Osteoblast (primary cell): ENCODE results near the gene DLL4. TPM values are rescaled to one million over a fixed set of nuclear protein-coding genes. Genes with fewer than 3 reads are reported as not detected.
A peak's percentile ranks its signal among the peaks of the same experiment; 100 is the strongest.

ENCODE experiments used
- DNase-seq: peaks from one replicate; pipeline ENCODE4 v3.0.0; 2011; ENCODE audit warnings: low spot score, mixed read lengths; ENCODE audit not compliant: insufficient read length; ENCODE audit errors: missing footprints
- H2AFZ ChIP-seq: 2 replicates; pipeline ENCODE4 v1.6.0; 2011; ENCODE audit warnings: mild to moderate bottlenecking, low read length
- H3K27ac ChIP-seq: 2 replicates; pipeline ENCODE4 v1.5.1; 2011; ENCODE audit warnings: mild to moderate bottlenecking, low read depth, low read length, moderate library complexity
- H3K27me3 ChIP-seq: 2 replicates; pipeline ENCODE4 v1.6.0; 2012; ENCODE audit warnings: mild to moderate bottlenecking, control low read depth, inconsistent platforms, low read length, moderate library complexity; ENCODE audit not compliant: insufficient read depth
- H3K36me3 ChIP-seq: 2 replicates; pipeline ENCODE4 v1.5.1; 2011; ENCODE audit warnings: mild to moderate bottlenecking, low read length, control low read depth, moderate library complexity; ENCODE audit not compliant: insufficient read depth
- H3K4me1 ChIP-seq: 2 replicates; pipeline ENCODE4 v1.5.1; 2011; ENCODE audit warnings: mild to moderate bottlenecking, low read length, control low read depth, moderate library complexity; ENCODE audit not compliant: insufficient read depth
- H3K4me2 ChIP-seq: 2 replicates; pipeline ENCODE4 v1.6.0; 2011; ENCODE audit warnings: mild to moderate bottlenecking, low read length; ENCODE audit not compliant: insufficient read depth
- H3K4me3 ChIP-seq: fragments of 200-600 bp; sonication (generic); 3 replicates; pipeline ENCODE4 v1.5.1; 2012; ENCODE audit warnings: mild to moderate bottlenecking, low read length, inconsistent platforms; ENCODE audit not compliant: insufficient read depth
- H3K79me2 ChIP-seq: 2 replicates; pipeline ENCODE4 v1.6.0; 2012; ENCODE audit warnings: mild to moderate bottlenecking, low read length, control low read depth, inconsistent platforms; ENCODE audit not compliant: insufficient read depth
- H3K9me3 ChIP-seq: 2 replicates; pipeline ENCODE4 v1.5.1; 2011; ENCODE audit warnings: low read depth, low read length, control low read depth
- H4K20me1 ChIP-seq: 2 replicates; pipeline ENCODE4 v1.6.0; 2012; ENCODE audit warnings: mild to moderate bottlenecking, low read length, control low read depth; ENCODE audit not compliant: insufficient read depth
- CTCF ChIP-seq: IDR thresholded peaks from 2 replicates; pipeline ENCODE4 v1.5.1; 2011; ENCODE audit warnings: mild to moderate bottlenecking, low read depth, low read length, moderate library complexity; ENCODE audit errors: extremely low read depth
- total RNA-seq: library from RNA; depleted of rRNA; stranded (reverse); fragments of >200 nt; gene quantifications from 2 replicates; pipeline ENCODE4 v1.2.3, GENCODE V29; 2012

Gene DLL4
- total RNA-seq, 1 donor = not detected

- Histone ChIP-seq H4K20me1 (no peaks in the 10 kb centered on the region), H3K4me3 (no peak overlapping the region), H3K9me3 (no peaks in the 10 kb centered on the region), H3K27ac (no peak overlapping the region), H2AFZ (no peak overlapping the region), H3K27me3 (no peaks in the 10 kb centered on the region), H3K79me2 (no peaks in the 10 kb centered on the region), H3K36me3 (no peaks in the 10 kb centered on the region), H3K4me1 (peaks cover 13% of the 10 kb centered on the region), H3K4me2 (no peak overlapping the region)
- peak; percentile 86 for DNase-seq
- no peak for TF ChIP-seq CTCF
These were observed 14.7 kb upstream of the DLL4 start for GRCh38 chr15:40914486-40914885.

DNA sequence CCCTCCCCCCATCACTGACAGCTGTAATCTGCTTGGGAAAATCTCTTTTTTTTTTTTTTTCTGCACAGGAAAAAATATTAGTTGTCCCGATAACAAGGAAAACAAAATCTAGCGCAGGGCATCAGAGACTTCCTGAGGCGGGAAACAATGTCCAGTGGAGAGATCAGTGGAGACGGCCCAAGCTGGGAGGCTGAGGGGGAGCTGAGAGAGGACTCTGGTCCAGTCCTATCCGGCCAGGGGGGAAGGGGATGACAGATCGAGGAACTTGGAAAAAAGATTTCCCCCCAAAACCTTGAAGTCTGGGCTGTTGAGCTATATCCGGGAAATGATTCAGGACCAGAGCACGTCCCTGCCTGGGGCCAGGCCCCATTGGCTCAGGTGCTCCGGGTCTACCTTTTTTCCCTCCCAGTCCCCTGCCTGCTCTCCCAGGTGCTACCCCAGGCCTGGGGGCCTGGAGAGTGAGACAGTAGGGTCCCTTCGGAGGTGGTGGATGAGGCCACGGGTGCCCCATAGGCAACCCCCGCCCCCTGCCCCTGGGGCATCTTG lies 14.0 kb upstream of the DLL4 start:
- Histone ChIP-seq H2AFZ (no peak overlapping the region), H3K27me3 (no peaks in the 10 kb centered on the region), H3K4me2 (no peak overlapping the region), H3K36me3 (no peaks in the 10 kb centered on the region), H3K79me2 (no peaks in the 10 kb centered on the region), H4K20me1 (no peaks in the 10 kb centered on the region), H3K4me1 (peaks cover 6% of the 10 kb centered on the region), H3K9me3 (no peaks in the 10 kb centered on the region), H3K4me3 (no peak overlapping the region), H3K27ac (no peak overlapping the region)
- no peak for TF ChIP-seq CTCF
- peak; percentile 23 for DNase-seq

GRCh38 chr15:40915679-40916078 lies 13.5 kb upstream of the DLL4 start:
- no peaks in the 10 kb centered on the region for H4K20me1 ChIP-seq
- H3K27ac ChIP-seq = no peak overlapping the region
- no peak for TF ChIP-seq CTCF
- no peak overlapping the region for H2AFZ ChIP-seq
- no peaks in the 10 kb centered on the region for H3K79me2 ChIP-seq
- H3K4me1 ChIP-seq = peaks cover 1% of the 10 kb centered on the region
- H3K36me3 ChIP-seq = no peaks in the 10 kb centered on the region
- DNase-seq = peak; percentile 21
- H3K4me2 ChIP-seq = no peak overlapping the region
- no peak overlapping the region for H3K4me3 ChIP-seq
- no peaks in the 10 kb centered on the region for H3K27me3 ChIP-seq
- H3K9me3 ChIP-seq = no peaks in the 10 kb centered on the region

- H3K9me3 ChIP-seq = no peaks in the 10 kb centered on the region
- no peak overlapping the region for H3K4me3 ChIP-seq
- H3K36me3 ChIP-seq = no peaks in the 10 kb centered on the region
- no peak overlapping the region for H3K27ac ChIP-seq
- H4K20me1 ChIP-seq = no peaks in the 10 kb centered on the region
- H3K79me2 ChIP-seq = no peaks in the 10 kb centered on the region
- no peaks in the 10 kb centered on the region for H3K4me1 ChIP-seq
- H3K4me2 ChIP-seq = no peak overlapping the region
- H2AFZ ChIP-seq = no peak overlapping the region
- TF ChIP-seq CTCF = no peak
- no peaks in the 10 kb centered on the region for H3K27me3 ChIP-seq
- no peak for DNase-seq
These were observed 11.6 kb upstream of the DLL4 start for GRCh38 chr15:40917585-40917984.
